Measurements from ENCODE around the gene PRSS56. TPM values are rescaled to one million over a fixed set of nuclear protein-coding genes. Genes with fewer than 3 reads are reported as not detected.

The PRSS56 gene
- total RNA-seq, 1 donor from 2014 or later, result not detected

DNA sequence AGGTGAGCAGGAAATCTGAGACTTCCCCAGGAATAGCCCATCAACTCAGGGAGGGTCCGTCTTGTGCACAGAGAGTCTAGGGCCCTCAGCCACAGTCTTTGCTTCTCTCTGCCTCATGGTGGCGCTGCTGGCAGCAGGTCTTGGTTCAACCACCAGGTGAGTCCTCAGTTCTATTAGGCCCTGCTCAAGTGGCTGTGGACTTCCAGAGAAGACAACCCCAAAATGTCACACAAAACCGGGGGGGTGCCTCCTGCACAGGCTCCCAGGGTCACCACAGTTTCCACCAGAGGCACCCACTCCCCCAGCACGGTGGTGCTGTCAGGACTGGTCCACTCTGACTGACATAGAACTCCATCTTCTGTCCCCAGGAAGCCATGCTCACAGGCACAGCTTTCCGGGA lies 16.9 kb downstream of the PRSS56 start:
- Mint-ChIP-seq H3K9me3 (ENCODE audit: unreplicated experiment) (peaks cover 3% of the 10 kb centered on the region), H3K4me1 (ENCODE audit: unreplicated experiment) (peaks cover 2% of the 10 kb centered on the region), H3K27me3 (ENCODE audit: unreplicated experiment) (no peaks in the 10 kb centered on the region), H3K4me3 (ENCODE audit: unreplicated experiment) (no peak overlapping the region), H3K36me3 (ENCODE audit: unreplicated experiment) (no peaks in the 10 kb centered on the region), H3K27ac (ENCODE audit: unreplicated experiment) (no peak overlapping the region)
- DNase-seq (ENCODE audit: extremely low spot score, unreplicated experiment), result no peak
- TF ChIP-seq, protein P1, sequence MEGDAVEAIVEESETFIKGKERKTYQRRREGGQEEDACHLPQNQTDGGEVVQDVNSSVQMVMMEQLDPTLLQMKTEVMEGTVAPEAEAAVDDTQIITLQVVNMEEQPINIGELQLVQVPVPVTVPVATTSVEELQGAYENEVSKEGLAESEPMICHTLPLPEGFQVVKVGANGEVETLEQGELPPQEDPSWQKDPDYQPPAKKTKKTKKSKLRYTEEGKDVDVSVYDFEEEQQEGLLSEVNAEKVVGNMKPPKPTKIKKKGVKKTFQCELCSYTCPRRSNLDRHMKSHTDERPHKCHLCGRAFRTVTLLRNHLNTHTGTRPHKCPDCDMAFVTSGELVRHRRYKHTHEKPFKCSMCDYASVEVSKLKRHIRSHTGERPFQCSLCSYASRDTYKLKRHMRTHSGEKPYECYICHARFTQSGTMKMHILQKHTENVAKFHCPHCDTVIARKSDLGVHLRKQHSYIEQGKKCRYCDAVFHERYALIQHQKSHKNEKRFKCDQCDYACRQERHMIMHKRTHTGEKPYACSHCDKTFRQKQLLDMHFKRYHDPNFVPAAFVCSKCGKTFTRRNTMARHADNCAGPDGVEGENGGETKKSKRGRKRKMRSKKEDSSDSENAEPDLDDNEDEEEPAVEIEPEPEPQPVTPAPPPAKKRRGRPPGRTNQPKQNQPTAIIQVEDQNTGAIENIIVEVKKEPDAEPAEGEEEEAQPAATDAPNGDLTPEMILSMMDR (IDR thresholded peaks at IDR 0.05), result no peak

DNA sequence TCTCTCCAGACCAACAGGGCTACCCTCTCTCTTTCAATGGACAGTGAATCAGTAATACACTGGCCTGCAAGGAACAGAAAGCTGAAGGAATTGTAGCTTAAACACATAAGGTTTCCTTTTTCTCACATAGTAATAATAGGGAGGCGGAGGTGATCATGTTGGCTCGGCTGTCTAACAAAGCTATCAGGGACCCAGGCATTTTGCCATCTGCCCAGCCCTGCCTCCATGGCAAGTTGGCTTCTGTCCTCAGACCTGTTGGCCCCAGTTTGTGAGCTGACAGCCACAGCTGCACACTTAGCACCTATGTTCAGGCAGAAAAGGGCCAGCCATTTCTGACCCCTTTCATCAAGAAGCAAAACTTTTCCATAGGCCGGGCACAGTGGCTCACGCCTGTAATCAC lies 17.3 kb downstream of the PRSS56 start:
- TF ChIP-seq, protein P1 (IDR thresholded peaks at IDR 0.05), result no peak
- Mint-ChIP-seq H3K27ac (ENCODE audit: unreplicated experiment) (no peak overlapping the region), H3K9me3 (ENCODE audit: unreplicated experiment) (peaks cover 3% of the 10 kb centered on the region), H3K36me3 (ENCODE audit: unreplicated experiment) (no peaks in the 10 kb centered on the region), H3K27me3 (ENCODE audit: unreplicated experiment) (no peaks in the 10 kb centered on the region), H3K4me3 (ENCODE audit: unreplicated experiment) (no peak overlapping the region), H3K4me1 (ENCODE audit: unreplicated experiment) (peaks cover 2% of the 10 kb centered on the region)
- DNase-seq (ENCODE audit: extremely low spot score, unreplicated experiment), result no peak

DNA sequence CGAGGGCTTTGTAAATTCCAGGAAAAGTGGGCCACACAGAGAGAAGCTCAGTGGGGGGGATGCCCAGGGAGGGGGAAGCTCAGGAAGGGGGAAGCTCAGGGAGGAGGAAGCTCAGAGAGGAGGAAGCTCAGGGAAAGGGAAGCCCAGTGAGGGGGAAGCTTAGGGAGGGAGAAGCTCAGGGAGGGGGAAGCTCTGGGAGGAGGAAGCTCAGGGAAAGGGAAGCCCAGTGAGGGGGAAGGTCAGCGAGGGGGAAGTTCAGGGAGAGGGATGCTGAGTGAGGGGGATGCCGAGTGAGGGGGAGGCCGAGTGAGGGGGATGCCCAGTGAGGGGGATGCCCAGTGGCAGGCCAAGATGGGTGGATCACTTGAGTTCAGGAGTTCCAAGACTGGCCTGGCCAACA lies 18.5 kb downstream of the PRSS56 start:
- Mint-ChIP-seq H3K9me3 (ENCODE audit: unreplicated experiment) (peaks cover 3% of the 10 kb centered on the region), H3K4me3 (ENCODE audit: unreplicated experiment) (no peak overlapping the region), H3K27ac (ENCODE audit: unreplicated experiment) (no peak overlapping the region), H3K4me1 (ENCODE audit: unreplicated experiment) (peaks cover 2% of the 10 kb centered on the region), H3K27me3 (ENCODE audit: unreplicated experiment) (no peaks in the 10 kb centered on the region), H3K36me3 (ENCODE audit: unreplicated experiment) (no peaks in the 10 kb centered on the region)
- TF ChIP-seq, protein P1 (IDR thresholded peaks at IDR 0.05), result no peak
- no peak for DNase-seq (ENCODE audit: extremely low spot score, unreplicated experiment)

DNA sequence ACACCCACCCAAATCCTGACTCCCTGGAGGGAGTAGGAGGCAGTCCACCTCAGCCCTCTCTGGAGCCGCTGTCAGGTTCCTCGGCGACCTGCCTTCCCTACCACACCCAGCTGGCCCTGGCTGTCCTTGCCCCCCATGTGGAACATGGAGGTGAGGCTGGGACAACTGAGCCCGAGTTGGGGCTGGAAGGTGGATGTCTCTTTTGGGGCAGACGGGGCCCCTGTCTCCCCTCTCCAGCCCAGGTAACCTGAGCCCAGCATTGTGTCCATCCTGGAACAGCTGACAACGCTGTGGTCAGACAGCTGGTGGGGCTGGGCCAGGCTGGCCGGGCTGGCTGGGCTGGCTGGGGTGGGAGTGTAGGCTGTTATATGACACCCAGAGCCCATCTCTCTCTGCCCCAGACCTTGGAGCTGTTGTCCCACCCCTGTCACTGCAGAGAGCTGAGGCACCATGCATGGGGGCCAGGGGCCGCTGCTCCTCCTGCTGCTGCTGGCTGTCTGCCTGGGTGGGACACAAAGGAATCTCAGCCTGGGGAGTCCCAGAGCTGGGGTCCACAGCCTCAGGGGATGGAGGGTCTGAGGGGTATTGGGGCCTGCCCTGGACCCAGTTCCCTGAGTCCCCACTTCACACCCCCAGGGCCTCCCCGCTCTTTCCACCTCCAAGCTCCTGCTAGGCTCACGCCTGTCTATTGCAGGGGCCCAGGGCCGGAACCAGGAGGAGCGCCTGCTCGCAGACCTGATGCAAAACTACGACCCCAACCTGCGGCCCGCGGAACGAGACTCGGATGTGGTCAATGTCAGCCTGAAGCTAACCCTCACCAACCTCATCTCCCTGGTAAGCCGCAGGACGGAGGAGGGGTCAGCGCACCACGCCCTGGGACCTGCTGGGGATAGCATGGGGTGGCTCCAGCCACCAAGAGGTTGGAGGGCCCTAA lies 19.4 kb downstream of the PRSS56 start, which contains the start of gene CHRNG:
Gene CHRNG, plus strand, starts transcription at position 395 of the 934 bp plus-strand sequence. Its CDS starts 56 bp downstream, at position 451.
- TF ChIP-seq, protein P1 (IDR thresholded peaks at IDR 0.05), result no peak
- peaks cover 3% of the 10 kb centered on the region for H3K9me3 Mint-ChIP-seq (ENCODE audit: unreplicated experiment)
- no peaks in the 10 kb centered on the region for H3K36me3 Mint-ChIP-seq (ENCODE audit: unreplicated experiment)
- no peak within 1 kb of the TSS for H3K4me3 Mint-ChIP-seq (ENCODE audit: unreplicated experiment)
- peaks cover 2% of the 10 kb centered on the region for H3K4me1 Mint-ChIP-seq (ENCODE audit: unreplicated experiment)
- H3K27ac Mint-ChIP-seq (ENCODE audit: unreplicated experiment), result no peak within 1 kb of the TSS
- DNase-seq (ENCODE audit: extremely low spot score, unreplicated experiment), result no peak
- H3K27me3 Mint-ChIP-seq (ENCODE audit: unreplicated experiment), result no peaks in the 10 kb centered on the region

DNA sequence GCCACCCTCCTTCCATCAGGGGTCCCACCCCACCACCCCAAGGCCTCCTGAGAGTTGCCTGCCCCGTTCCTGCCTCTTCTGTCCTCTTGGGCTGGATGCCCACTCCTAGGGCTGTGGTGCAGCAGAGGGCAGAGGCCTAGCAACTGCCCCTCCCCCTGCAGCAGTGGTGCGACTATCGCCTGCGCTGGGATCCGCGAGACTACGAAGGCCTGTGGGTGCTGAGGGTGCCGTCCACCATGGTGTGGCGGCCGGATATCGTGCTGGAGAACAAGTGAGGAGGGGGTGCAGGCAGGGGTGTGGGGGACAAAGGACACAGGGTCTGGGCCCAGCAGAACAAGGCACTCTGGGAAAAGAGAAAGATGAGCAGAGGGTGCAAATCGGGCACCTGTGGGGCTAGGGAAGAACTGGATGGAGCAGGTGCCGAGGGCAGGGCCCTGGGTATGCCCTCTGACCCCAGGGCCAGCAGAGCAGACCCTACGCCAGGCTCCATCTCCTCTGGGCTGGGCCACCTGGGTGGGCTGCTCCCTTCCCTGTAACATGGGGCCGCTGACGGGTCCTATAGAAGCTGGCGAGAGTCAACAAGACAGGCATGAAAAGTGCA lies 20.4 kb downstream of the PRSS56 start:
- peaks cover 2% of the 10 kb centered on the region for H3K36me3 Mint-ChIP-seq (ENCODE audit: unreplicated experiment)
- H3K4me1 Mint-ChIP-seq (ENCODE audit: unreplicated experiment), result peaks cover 2% of the 10 kb centered on the region
- H3K27ac Mint-ChIP-seq (ENCODE audit: unreplicated experiment), result no peak overlapping the region
- no peak for DNase-seq (ENCODE audit: extremely low spot score, unreplicated experiment)
- H3K9me3 Mint-ChIP-seq (ENCODE audit: unreplicated experiment), result peaks cover 3% of the 10 kb centered on the region
- H3K27me3 Mint-ChIP-seq (ENCODE audit: unreplicated experiment), result no peaks in the 10 kb centered on the region
- TF ChIP-seq, protein P1 (IDR thresholded peaks at IDR 0.05), result no peak
- no peak overlapping the region for H3K4me3 Mint-ChIP-seq (ENCODE audit: unreplicated experiment)

All from osteocyte (in vitro differentiated cells).